Stimulated activated CD4-positive, alpha-beta T cell treated with anti-CD3 and anti-CD28 coated beads, Interleukin-4, amount 100 ng/mL, for 4 hours (primary cell): ENCODE data around the gene GTF3C5.
"Not testable (repeated sequence)": the region's sequence is repeated elsewhere in the genome, so short reads cannot be mapped to it uniquely, and the experiment has no call there.

ENCODE experiments used
- DNase-seq, 2 experiments: peaks; one replicate each; pipeline ENCODE4 v3.0.0-alpha.2; 2020

Gene GTF3C5

GRCh38 chr9:133030317-133031129 lies at the start of gene GTF3C5:
GTF3C5 (plus strand) TSS chr9:133030997; CDS start chr9:133031012, 15 bp downstream.
- peak; percentile 82 to 93 for DNase-seq

- no peak for DNase-seq
These were observed 48.3 kb upstream of the GTF3C5 start for GRCh38 chr9:132982458-132982857.

- no peak for DNase-seq
These were observed 47.2 kb upstream of the GTF3C5 start for GRCh38 chr9:132983491-132984201.

- DNase-seq, result no peak
These were observed 46.4 kb upstream of the GTF3C5 start for GRCh38 chr9:132984202-132985070.

- no peak for DNase-seq
These were observed 45.8 kb upstream of the GTF3C5 start for GRCh38 chr9:132985071-132985350.

- no peak for DNase-seq
These were observed 45.3 kb upstream of the GTF3C5 start for GRCh38 chr9:132985489-132985888.

GRCh38 chr9:132986114-132986513 lies 44.7 kb upstream of the GTF3C5 start:
- DNase-seq, result no peak

GRCh38 chr9:132986640-132987620 lies 43.9 kb upstream of the GTF3C5 start:
- DNase-seq, result no peak

- DNase-seq, result no peak
These were observed 42.4 kb upstream of the GTF3C5 start for GRCh38 chr9:132988244-132989013.

- no peak for DNase-seq
These were observed 41.8 kb upstream of the GTF3C5 start for GRCh38 chr9:132989014-132989310.

GRCh38 chr9:132989414-132989996 lies 41.3 kb upstream of the GTF3C5 start:
- no peak for DNase-seq

- not testable (repeated sequence) for DNase-seq
These were observed 40.7 kb upstream of the GTF3C5 start for GRCh38 chr9:132989998-132990557.

- no peak for DNase-seq
These were observed 40.0 kb upstream of the GTF3C5 start for GRCh38 chr9:132990781-132991180.

GRCh38 chr9:132991351-132992300 lies 39.2 kb upstream of the GTF3C5 start:
- no peak for DNase-seq

- DNase-seq, result no peak
These were observed 37.3 kb upstream of the GTF3C5 start for GRCh38 chr9:132993511-132993939.

- no peak for DNase-seq
These were observed 36.2 kb upstream of the GTF3C5 start for GRCh38 chr9:132994410-132995120.

GRCh38 chr9:132995121-132995420 lies 35.7 kb upstream of the GTF3C5 start:
- no peak for DNase-seq

GRCh38 chr9:132995879-132996278 lies 34.9 kb upstream of the GTF3C5 start:
- no peak for DNase-seq

- DNase-seq, result no peak
These were observed 34.3 kb upstream of the GTF3C5 start for GRCh38 chr9:132996526-132996925.
